Common myeloid progenitor, CD34-positive (primary cell): Measurements from ENCODE around the gene ADGRL1.
A peak's percentile ranks its signal among the peaks of the same experiment; 100 is the strongest.
"Not testable (repeated sequence)": the region's sequence is repeated elsewhere in the genome, so short reads cannot be mapped to it uniquely, and the experiment has no call there.

ENCODE experiments used
- CTCF ChIA-PET: fragments of 350-600 bp; sonication (Branson Sonifier 250); formaldehyde crosslinking; loops from one replicate; lab custom pipeline; 2021; ENCODE audit warnings: antibody characterized with exemption; lab: Charles Lee
- POLR2A ChIA-PET: fragments of 350-600 bp; sonication (Branson Sonifier 250); formaldehyde crosslinking; loops from one replicate; lab custom pipeline; 2021; ENCODE audit warnings: antibody characterized with exemption; lab: Charles Lee
- DNase-seq, 3 donors: peaks; one replicate each; pipeline versions ENCODE4 v3.0.0 to v3.0.0-alpha.2; 2013
- H3K27ac ChIP-seq, 2 experiments: 1 replicate in 1 of 2; 2 replicates in 1 of 2; pipeline ENCODE4 v1.7.0; 2013; ENCODE audit warnings: inconsistent platforms in 2 of 2, low read length in 2 of 2, mild to moderate bottlenecking in 2 of 2, low read depth in 1 of 2, moderate library complexity in 1 of 2; ENCODE audit not compliant: severe bottlenecking in 2 of 2, insufficient read depth in 1 of 2, poor library complexity in 1 of 2
- H3K27me3 ChIP-seq, 5 experiments: replicated peaks in 2 of 5; 1 replicate in 3 of 5; 2 replicates in 2 of 5; pipeline versions ENCODE4 v1.6.1 to v1.7.0; 2013; ENCODE audit warnings: low read length in 4 of 5, mild to moderate bottlenecking in 2 of 5, moderate library complexity in 2 of 5, inconsistent platforms in 1 of 5; ENCODE audit not compliant: insufficient read depth in 5 of 5, control insufficient read depth in 4 of 5
- H3K36me3 ChIP-seq, 4 experiments: 1 replicate in 2 of 4; 2 replicates in 2 of 4; pipeline versions ENCODE4 v1.6.1 to v1.7.0; 2013; ENCODE audit warnings: low read length in 3 of 4, control low read depth in 1 of 4, mild to moderate bottlenecking in 1 of 4; ENCODE audit not compliant: control insufficient read depth in 4 of 4, insufficient read depth in 4 of 4
- H3K4me1 ChIP-seq, 4 experiments: 1 replicate in 3 of 4; 2 replicates in 1 of 4; pipeline versions ENCODE4 v1.6.1 to v1.7.1; 2013; ENCODE audit warnings: low read length in 3 of 4, mild to moderate bottlenecking in 3 of 4, control low read depth in 1 of 4, inconsistent platforms in 1 of 4, moderate library complexity in 1 of 4; ENCODE audit not compliant: control insufficient read depth in 4 of 4, insufficient read depth in 4 of 4; ENCODE audit errors: control extremely low read depth in 1 of 4
- H3K4me3 ChIP-seq, 7 experiments: 1 replicate in 4 of 7; 2 replicates in 3 of 7; pipeline versions ENCODE4 v1.5.1 to v1.7.0; 2013; ENCODE audit warnings: mild to moderate bottlenecking in 7 of 7, low read length in 6 of 7, moderate library complexity in 6 of 7, inconsistent platforms in 2 of 7, low read depth in 2 of 7, control low read depth in 1 of 7; ENCODE audit not compliant: insufficient read depth in 4 of 7, control insufficient read depth in 1 of 7; ENCODE audit errors: extremely low read depth in 1 of 7
- H3K9me3 ChIP-seq, 5 experiments: 1 replicate in 4 of 5; 2 replicates in 1 of 5; pipeline versions ENCODE4 v1.6.1 to v1.7.1; 2013; ENCODE audit warnings: low read length in 4 of 5, mild to moderate bottlenecking in 2 of 5, inconsistent platforms in 1 of 5, low read depth in 1 of 5, moderate library complexity in 1 of 5; ENCODE audit not compliant: control insufficient read depth in 4 of 5, insufficient read depth in 2 of 5; ENCODE audit errors: control extremely low read depth in 1 of 5
- WGBS: methylation state at CpG from one replicate; pipeline ENCODE4 v1.1.5; 2013; ENCODE audit not compliant: insufficient coverage; 5-methylcytosine and 5-hydroxymethylcytosine counted together

Gene ADGRL1

GRCh38 chr19:14146169-14146568 is 59.8 kb downstream of the ADGRL1 start:
- CTCF ChIA-PET, result interaction anchor here (0.7 to 1.9 kb wide), 7 partner anchors 9 to 202 kb away, joined by 3 to 11 read pairs (median 3); partner anchors contain the start of gene ASF1B
- H3K4me3 ChIP-seq, H3K36me3 ChIP-seq, H3K27me3 ChIP-seq, H3K27ac ChIP-seq, H3K9me3 ChIP-seq, DNase-seq: not testable (repeated sequence)
- POLR2A ChIA-PET, result interaction anchor here (0.7 kb wide), 1 partner anchor 262 kb away, joined by 5 read pairs; no protein-coding TSS in a partner anchor
- WGBS, result 90% methylated on average over 2 of the region's 10 CpGs
- H3K4me1 ChIP-seq, result peaks cover 0 to 44% (median 28%) of the 10 kb centered on the region in 4 experiments

DNA sequence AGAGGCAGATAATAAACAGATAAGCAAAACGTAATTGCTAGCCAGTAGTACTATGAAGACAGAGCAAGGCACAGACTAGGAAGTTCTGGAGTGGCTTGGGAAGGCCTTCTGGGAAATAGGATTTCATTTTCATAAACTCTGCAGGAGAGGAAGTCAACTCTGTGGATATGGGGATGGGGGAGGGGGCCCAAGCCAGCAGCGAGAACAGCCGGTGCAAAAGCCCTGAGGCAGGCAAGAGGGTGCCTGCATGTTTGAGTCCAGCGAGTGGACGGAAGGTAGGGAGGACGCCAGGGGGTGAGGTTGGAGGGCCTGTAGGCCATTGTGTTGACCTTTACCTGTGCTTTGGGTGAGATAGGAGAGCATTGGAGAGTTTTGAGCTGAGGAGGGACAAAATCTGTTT is 60.6 kb downstream of the ADGRL1 start:
- POLR2A ChIA-PET, result no interaction called here
- H3K4me3 ChIP-seq, result no peak overlapping the region
- H3K27me3 ChIP-seq, result no peaks in the 10 kb centered on the region
- WGBS, result 92% methylated on average over 6 of the region's 6 CpGs
- peaks cover 0 to 41% (median 26%) of the 10 kb centered on the region in 4 experiments for H3K4me1 ChIP-seq
- H3K9me3 ChIP-seq, result no peaks in the 10 kb centered on the region
- H3K27ac ChIP-seq, result no peak overlapping the region
- DNase-seq, result no peak
- CTCF ChIA-PET, result interaction anchor here (0.7 to 1.9 kb wide), 11 partner anchors 8 to 264 kb away, joined by 3 to 11 read pairs (median 3); partner anchors contain the start of gene ASF1B
- no peaks in the 10 kb centered on the region for H3K36me3 ChIP-seq

DNA sequence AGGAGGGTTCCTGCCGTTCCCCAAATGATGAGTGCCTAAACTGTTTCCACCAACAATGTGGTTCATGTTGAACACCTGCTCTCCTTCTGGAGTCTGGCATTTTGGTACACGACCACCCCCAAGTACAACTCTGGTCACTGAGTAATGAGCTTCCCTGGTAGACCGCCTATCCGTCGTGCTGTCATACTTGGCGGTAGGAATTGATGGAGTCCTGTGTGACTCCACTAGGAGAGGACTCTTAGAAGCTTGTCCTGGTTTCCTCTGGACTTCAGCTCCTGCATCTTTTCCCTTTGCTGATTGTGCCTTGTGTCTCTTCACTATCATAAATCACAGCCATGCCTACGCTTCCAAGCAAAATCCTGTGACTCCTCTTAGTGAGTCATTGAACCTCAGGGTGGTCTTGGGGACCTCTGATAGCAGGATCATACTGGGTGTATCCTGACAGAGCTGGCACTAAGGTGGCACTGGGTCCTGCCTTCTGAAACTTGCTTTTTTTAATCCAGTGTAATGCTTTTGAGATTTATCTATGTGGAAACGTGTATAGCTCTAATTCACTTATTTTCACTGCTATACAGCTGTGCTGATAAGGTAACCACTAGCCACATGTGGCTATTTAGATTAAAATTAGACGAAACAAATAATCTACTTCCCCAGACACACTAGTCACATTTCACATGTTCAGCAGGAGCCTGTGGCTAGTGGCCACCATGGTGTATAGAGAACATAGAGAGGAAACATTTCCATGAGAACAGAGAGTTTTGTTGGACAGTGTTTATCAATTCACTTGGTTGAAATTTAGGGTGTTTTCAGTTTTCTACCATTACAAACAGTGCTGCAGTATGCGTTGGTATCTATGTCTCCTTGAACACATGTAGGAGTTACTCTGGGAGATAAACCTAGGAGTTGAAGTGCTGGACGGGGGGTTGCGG is 63.4 kb downstream of the ADGRL1 start:
- H3K9me3 ChIP-seq, result no peaks in the 10 kb centered on the region
- POLR2A ChIA-PET, result no interaction called here
- 85% methylated on average over 11 of the region's 12 CpGs for WGBS
- H3K4me3 ChIP-seq, result no peak overlapping the region
- peak; percentile 64 to 89 (median 81) for DNase-seq
- CTCF ChIA-PET, result interaction anchor here (1.2 to 1.6 kb wide), 5 partner anchors 18 to 206 kb away, joined by 3 to 7 read pairs (median 4); no protein-coding TSS in a partner anchor
- peaks cover 0 to 37% (median 14%) of the 10 kb centered on the region in 4 experiments for H3K4me1 ChIP-seq
- H3K27me3 ChIP-seq, result no peaks in the 10 kb centered on the region
- no peak overlapping the region for H3K27ac ChIP-seq
- H3K36me3 ChIP-seq, result no peaks in the 10 kb centered on the region

- no peak overlapping the region for H3K27ac ChIP-seq
- H3K27me3 ChIP-seq, result no peaks in the 10 kb centered on the region
- peaks cover 0 to 40% (median 16%) of the 10 kb centered on the region in 4 experiments for H3K4me1 ChIP-seq
- ChIA-PET POLR2A (no interaction called here), CTCF (interaction anchor here (1.0 to 2.6 kb wide), 5 partner anchors 12 to 266 kb away, joined by 3 to 9 read pairs (median 5); no protein-coding TSS in a partner anchor)
- H3K36me3 ChIP-seq, result no peaks in the 10 kb centered on the region
- H3K4me3 ChIP-seq, result no peak overlapping the region
- no peak for DNase-seq
- WGBS, result 100% methylated on average over 4 of the region's 8 CpGs
- no peaks in the 10 kb centered on the region for H3K9me3 ChIP-seq
These were observed 64.9 kb downstream of the ADGRL1 start for GRCh38 chr19:14141041-14141440.

- H3K27ac ChIP-seq, result peak overlapping the region in 1 of 2 experiments; percentile 43
- WGBS, result 12% methylated on average over 6 of the region's 9 CpGs
- DNase-seq, result peak; percentile 35 to 73 (median 56)
- H3K27me3 ChIP-seq, result no peaks in the 10 kb centered on the region
- H3K4me3 ChIP-seq, result peak overlapping the region in 1 of 7 experiments; percentile 30
- peaks cover 2 to 50% (median 21%) of the 10 kb centered on the region in 4 experiments for H3K4me1 ChIP-seq
- ChIA-PET CTCF (interaction anchor here (0.6 to 2.6 kb wide), 10 partner anchors 8 to 267 kb away, joined by 3 to 9 read pairs (median 4); no protein-coding TSS in a partner anchor), POLR2A (interaction anchor here (0.6 kb wide), 1 partner anchor 214 kb away, joined by 4 read pairs; no protein-coding TSS in a partner anchor)
- no peaks in the 10 kb centered on the region for H3K9me3 ChIP-seq
- H3K36me3 ChIP-seq, result no peaks in the 10 kb centered on the region
These were observed 66.0 kb downstream of the ADGRL1 start for GRCh38 chr19:14139944-14140343.

- Histone ChIP-seq H3K27ac (peak overlapping the region in 1 of 2 experiments; percentile 31), H3K27me3 (no peaks in the 10 kb centered on the region), H3K9me3 (no peaks in the 10 kb centered on the region), H3K4me1 (peaks cover 2 to 50% (median 24%) of the 10 kb centered on the region in 4 experiments), H3K36me3 (peaks cover 0 to 4% (median 0%) of the 10 kb centered on the region in 4 experiments), H3K4me3 (no peak overlapping the region)
- WGBS, result 90% methylated on average over 2 of the region's 9 CpGs
- ChIA-PET POLR2A (interaction anchor here (0.6 kb wide), 2 partner anchors 211 to 302 kb away, joined by 3 to 5 read pairs; no protein-coding TSS in a partner anchor), CTCF (interaction anchor here (1.0 to 2.6 kb wide), 4 partner anchors 9 to 211 kb away, joined by 3 to 9 read pairs (median 5); no protein-coding TSS in a partner anchor)
- no peak for DNase-seq
These were observed 67.2 kb downstream of the ADGRL1 start for GRCh38 chr19:14138576-14139265.
